IPS DF 19.7 (cell line): ENCODE results near the gene HHATL.
"Not testable (repeated sequence)": the region's sequence is repeated elsewhere in the genome, so short reads cannot be mapped to it uniquely, and the experiment has no call there.

Source experiments
- DNase-seq: peaks from one replicate; pipeline ENCODE4 v3.0.0-alpha.2; 2013; ENCODE audit warnings: low read depth, low spot score

Gene HHATL

GRCh38 chr3:42733501-42734262 is 31.1 kb upstream of the HHATL start:
- DNase-seq = no peak

DNA sequence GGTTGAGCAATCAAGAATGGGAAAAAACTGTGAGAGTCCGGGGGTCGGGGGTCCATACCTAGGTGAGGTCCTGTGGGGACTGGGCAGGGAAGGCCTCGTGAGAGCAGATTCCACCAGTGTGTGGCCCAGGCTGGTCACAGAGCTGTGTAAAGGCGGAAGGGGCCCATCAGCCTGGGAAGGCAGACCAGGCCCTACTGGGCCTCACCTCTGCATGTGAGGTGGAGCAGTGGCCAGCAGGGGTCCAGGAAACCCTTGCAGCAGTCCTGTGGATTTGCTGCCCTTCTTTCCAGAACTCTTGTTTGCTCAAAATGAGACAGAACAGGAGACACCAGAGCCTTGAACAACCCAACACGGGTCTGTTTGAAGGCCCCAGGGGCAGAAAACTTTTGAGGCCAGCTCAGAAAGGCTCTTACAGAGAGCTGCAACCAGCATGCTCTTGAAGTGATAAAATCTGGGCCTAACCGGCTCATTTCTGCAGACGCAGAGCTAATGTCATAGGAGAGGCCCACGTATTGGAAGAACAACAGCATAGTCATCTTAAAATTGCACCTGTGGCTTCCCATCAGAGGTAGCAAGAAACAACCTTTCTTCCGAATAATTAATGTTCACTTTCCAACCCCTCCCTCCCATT is 30.3 kb upstream of the HHATL start:
- no peak for DNase-seq

DNA sequence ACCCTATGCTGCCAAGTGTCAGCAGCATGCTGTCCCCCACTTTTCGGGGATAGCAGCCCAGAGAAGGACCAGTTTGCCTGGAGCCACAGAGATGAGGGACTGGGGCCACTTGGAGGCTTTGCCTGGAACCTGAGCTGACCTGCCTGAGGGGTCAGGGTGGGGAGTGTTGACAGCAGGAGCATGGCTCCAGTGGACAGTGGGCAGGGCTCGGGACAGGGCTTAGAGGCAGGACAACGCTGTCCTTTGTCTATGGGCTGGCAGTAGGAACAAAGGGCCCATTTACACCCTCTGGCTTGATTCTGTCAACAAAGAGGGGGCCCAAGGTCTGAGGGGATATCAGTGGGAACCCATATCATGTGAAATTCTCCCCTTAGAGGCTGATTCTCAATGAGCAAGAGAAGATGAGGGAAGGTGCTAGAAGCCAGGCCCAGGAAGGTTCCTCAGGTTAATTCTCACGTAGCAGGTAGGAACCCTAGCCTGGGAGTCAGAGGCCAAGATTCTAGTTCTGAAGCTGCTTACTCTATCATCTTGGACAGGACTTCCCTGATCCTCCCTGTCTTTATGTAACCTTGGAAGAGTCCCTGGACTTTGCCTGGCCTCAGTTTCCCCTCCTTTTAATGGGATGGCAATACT is 29.7 kb upstream of the HHATL start:
- DNase-seq = no peak

GRCh38 chr3:42731476-42732195 is 29.0 kb upstream of the HHATL start:
- no peak for DNase-seq

DNA sequence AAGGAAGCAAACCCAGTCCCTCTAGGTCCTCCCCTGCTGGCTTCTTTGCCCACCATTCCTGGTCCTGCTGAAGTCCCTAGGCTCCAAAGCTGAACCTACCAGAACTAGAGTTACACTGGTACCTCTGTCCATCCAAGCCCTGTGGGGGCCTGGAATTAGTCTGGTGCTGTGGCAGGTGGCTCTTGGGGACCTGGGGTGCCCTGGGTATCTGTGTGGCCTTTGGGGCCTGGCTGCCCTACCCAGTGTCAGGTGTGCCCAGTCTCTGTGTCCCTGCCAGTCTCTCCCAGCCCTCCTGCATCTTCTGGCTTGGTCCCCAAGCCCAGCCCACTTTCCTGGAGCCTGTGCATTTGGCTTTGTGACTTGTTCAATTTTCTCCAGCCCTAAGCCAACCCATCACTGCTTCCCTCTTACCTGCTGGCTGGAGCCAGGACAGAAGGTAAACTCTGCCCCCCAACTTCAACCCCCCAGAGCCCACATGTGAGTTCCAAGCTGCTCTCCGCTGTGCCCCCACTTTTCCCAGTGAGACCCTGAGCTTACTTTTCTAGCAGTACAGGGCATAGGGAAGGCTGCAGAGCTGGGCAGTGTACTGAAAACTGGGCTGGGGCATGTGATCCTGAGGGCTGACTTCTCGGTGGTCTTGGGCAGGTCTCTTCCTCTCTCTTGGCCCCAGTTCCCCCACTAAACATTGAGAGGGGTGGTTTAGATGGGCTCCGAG is 28.3 kb upstream of the HHATL start:
- DNase-seq = no peak

DNA sequence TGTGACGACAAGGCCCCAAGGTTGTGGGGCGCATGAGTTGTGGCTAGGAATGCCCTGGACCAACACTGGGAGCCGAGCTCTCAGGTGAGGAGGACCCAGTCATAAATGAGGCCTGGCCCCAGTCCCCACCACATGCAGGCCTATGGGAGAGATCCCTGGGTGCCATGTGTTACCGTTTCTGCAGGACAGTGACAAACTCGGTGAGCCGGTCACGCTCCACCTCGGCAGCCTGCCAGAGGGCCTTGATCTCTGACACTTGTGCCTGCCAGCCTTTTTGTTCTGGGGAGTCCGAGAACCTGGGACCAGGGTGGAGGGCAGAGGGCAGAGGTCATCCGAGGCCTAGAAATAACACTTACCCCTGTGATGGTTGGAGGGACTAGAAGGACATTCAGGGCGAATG is 27.7 kb upstream of the HHATL start:
- DNase-seq = no peak

DNA sequence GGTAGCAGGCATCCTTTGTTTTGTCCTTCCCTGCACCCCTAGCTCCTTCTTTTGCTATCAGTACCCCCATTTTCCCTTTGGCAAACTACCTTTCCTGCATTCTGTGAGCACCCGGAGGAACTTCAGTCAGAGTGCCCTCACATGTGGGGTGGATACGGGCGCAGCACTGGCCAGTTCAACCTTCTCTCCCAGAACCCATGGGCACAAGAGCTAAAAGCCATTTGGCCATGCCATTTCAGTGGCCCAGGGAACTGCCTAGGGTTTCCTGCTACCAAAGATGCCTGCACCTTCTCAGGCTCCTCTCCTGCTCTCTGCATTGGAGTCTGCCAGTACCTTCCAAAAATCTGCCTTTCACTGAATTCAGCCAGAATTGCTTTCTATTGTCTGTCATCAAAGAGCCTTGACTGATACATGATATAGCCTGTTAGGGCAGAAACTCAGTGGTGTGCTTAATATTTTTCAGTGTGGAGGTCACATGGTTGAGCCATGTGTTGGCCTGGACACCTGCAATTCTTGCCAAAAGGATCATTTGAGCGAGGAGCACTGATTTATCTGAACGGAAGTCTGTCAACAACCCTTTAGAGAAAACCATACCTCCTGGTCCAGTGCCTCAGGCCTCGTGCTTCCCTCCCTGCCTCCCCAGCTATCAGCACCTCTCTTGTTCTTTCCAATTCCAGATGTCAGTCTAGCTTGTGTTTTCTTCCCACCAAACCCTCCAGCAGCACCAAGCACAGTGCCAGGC is 27.0 kb upstream of the HHATL start:
- DNase-seq = no peak

DNA sequence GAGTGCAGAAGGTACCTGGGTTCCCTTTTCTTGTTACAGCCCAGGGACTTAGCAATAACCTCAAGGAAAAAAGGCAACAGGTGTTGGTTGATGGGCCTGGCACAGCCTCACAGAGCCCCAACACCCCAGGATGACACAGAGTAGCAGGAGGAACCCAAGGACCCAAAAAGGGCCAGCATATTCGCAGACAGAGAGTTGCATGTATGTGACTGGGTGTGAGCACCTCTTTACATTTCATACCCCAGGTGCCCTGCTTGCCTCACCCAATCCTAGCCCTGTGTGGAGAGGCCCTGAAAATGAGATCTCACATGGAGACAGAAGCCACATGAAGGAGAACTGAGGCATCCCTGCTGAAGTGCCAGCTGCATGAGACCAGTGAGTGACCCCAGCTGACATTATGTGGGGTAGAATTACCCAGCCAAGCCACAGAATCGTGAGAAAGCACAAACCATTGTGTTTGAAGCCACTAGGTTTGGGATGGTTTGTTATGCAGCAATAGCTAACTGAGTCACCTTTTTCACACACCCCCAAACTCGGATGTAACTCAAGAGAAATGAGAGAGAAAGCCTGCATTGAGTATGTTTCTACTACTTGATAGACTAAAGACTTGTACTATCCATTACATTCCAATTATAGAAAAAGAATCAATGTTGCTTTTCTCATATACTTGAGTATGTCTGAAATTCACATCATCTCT is 26.2 kb upstream of the HHATL start:
- DNase-seq = no peak

DNA sequence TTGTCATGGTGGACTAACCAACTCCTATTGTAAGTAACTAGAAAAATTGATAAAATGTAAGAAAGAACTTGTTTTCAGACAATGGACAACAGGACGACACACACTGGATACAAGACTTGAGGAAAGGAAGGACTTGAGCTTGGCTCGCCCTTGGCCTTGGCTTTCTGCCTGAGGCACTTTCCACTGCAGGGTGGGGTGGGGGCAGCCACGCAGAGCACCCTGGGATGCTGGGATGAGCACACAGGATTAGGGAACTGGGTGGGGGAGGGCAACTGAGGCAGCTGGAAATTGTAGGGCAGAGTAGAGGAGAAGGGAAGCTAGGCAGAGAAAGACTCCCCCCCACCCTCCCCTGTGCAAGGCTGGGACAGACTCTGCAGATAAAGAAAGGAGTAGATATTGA is 25.5 kb upstream of the HHATL start:
- no peak for DNase-seq

DNA sequence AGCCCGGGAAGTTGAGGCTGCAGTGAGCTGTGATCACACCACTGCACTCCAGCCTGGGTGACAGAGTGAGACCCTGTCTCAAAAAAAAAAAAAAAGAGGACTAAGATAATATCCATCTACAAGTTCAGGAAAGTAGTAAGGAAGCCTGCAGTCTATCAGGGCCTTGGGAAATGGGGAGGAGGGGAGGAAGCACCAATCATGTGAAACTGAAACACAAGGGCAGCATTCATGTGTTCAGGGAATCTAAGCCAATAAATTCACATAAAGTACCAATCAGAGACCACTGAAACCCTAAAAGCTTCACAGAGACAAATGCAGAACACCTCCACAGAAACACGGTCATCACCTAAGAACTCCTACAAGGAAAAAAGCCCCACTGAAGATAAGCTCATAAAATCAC is 22.9 kb upstream of the HHATL start:
- no peak for DNase-seq

DNA sequence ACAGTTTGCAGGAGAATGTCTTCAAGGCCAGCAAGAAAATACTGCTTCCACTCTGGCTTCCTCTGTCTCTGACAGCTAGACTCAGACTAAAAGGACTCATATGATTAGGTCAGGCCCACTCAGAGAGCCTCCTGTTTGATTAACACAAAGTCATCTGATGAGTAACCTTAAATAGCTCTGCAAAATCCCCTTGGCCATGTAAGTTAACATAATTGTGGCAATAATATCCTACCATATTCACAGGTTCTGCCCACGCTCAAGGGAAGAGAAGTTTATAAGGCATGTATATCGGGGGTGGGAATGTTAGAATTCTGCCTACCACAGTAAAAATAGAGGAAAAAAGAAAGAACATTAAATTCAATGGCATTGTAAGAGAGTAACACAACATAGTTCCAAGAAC is 20.6 kb upstream of the HHATL start:
- DNase-seq = no peak

DNA sequence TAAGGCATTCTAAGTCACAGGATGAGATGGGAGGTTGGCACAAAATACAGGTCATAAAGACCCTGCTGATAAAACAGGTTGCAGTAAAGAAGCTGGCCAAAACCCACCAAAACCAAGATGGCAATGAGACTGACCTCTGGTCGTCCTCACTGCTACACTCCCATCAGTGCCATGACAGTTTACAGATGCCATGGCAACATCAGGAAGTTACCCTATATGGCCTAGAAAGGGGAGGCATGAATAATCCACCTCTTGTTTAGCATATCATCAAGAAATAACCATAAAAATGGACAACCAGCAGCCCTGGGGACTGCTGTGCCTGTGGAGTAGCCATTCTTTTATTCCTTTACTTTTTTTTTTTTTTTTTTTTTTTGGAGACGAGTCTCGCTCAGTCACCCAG is 19.8 kb upstream of the HHATL start:
- DNase-seq = not testable (repeated sequence)

DNA sequence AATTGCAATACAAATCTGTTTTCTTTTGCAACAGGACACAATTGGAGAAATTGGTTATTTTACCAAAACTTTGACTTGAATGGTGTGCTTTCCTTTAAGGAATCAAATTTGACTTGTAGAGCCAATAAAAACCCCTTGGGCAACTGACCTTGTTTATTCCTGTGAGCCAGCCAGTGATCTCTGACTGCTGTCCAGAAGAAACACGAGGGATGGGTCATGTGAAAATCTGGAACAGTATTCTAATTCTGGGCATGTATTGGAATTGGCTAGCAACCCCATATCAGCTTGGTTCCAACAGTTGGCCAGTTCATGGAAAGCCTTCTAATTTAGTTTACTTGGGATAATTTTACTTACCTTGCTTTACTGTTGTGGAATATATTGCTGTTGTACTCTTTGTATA is 19.1 kb upstream of the HHATL start:
- DNase-seq = no peak

DNA sequence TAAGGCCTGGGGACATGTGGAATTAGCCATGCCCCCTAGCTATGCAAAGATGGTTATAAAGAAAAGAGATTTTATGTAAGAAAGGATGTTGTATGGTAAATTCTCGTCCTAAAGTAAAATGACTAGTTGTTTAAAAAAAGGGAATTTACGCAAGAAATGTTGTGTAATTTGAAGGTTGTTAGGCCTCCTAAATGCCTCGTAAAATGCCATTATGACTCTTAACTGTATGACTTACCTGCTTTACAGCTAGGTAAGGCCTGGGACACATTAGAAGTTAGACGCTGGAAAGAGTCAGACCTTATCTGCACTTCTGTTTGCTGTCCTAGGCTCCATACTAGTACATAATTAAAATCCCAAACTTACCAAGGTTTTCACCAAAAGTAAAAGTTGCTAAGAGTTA is 17.5 kb upstream of the HHATL start:
- DNase-seq = no peak

DNA sequence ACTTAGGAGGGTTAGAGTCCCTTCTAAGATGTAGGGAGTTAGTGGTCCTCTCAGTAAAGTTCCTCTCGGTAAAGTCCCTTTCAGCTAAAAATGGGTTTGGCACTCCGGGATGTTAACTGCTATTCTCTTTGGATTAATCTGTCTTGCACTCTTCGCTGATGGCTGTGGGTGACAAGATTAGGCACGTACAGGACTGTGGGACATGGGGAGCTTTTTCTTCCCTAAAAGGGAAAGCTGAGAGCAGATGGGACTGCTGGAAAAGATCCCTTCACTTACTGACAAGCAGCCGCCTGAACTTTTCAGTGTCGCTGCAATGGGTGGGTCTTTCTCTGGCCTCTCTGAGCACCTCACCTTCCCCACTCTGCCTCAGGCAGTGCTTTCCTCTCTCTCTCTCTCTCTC is 16.4 kb upstream of the HHATL start:
- no peak for DNase-seq

DNA sequence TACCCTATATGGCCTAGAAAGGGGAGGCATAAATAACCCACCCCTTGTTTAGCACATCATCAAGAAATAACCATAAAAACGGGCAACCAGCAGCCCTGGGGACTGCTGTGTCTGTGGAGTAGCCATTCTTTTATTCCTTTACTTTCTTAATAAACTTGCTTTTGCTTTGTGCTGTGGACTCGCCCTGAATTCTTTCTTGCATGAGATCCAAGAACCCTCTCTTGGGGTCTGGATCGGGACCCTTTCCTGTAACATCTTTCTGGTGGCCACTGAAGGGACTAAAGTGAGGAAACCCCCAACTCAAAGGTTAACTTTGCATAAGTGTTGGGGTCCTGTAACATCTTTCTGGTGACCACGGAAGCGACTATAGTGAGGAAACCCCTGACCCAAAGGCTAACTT is 15.7 kb upstream of the HHATL start:
- no peak for DNase-seq

- no peak for DNase-seq
Observed at GRCh38 chr3:42717306-42717705, 14.7 kb upstream of the HHATL start.

GRCh38 chr3:42714171-42714852 is 11.7 kb upstream of the HHATL start:
- DNase-seq = no peak

DNA sequence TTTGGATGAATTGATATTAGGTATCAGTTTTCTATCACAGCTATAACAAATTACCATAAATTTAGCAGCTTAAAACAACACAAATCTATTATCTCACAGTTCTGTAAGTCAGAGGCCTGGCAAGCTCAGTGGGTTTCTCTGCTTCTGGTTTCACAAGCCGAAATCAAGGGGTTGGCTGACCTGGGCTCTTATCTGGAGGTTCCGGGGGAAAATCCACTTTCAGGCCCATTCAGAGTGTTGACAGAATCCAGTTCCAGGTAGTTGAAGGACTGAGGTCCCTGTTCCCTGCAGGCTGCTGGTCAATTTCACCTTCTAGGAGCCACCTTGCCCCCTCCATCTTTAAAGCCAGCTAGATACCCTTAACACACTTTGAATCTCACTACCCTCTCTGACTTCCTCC is 11.1 kb upstream of the HHATL start:
- DNase-seq = no peak
